MM.1S (cell line): ENCODE measurements around the gene KCNQ5.

Source experiments
- CTCF ChIP-seq: fragments of 300-600 bp; sonication (generic); IDR thresholded peaks from 2 replicates; pipeline ENCODE4 v1.5.1; 2016; ENCODE audit warnings: antibody characterized with exemption, low read length, mixed read lengths
- EZH2 ChIP-seq: fragments of 300-600 bp; sonication (generic); optimal IDR thresholded peaks from 2 replicates; pipeline ENCODE3; 2017; ENCODE audit warnings: low read depth, mild to moderate bottlenecking, antibody characterized with exemption, low read length, mixed read lengths
- EZH2phosphoT487 ChIP-seq: fragments of 300-600 bp; sonication (generic); IDR thresholded peaks from 2 replicates; pipeline ENCODE4 v1.6.1; 2018; ENCODE audit warnings: antibody characterized with exemption, low read length

- TF ChIP-seq CTCF, result no peak
- no peak for TF ChIP-seq EZH2
- no peak for TF ChIP-seq EZH2phosphoT487
Observed at GRCh38 chr6:72892901-72893300, 271.0 kb downstream of the KCNQ5 start.
